Psoas muscle (tissue), 8 donors: ENCODE results near the gene SMARCC2. TPM values are rescaled to one million over a fixed set of nuclear protein-coding genes. Genes with fewer than 3 reads are reported as not detected.

Source experiments
- ATAC-seq, 4 donors: fragments of 200-7000 bp; cut with Tn5 transposase; one replicate each; pipeline ENCODE4 v1.9.1; 2020; ENCODE audit warnings: moderate library complexity in 3 of 4, mild to moderate bottlenecking in 2 of 4
- DNase-seq, 2 donors: peaks; one replicate each; pipeline ENCODE4 v3.0.0-alpha.2; 2020
- H3K27ac ChIP-seq: fragments of 200-600 bp; one replicate; pipeline ENCODE4 v1.8.0; 2022
- H3K27me3 ChIP-seq, 3 donors: fragments of 200-600 bp in 1 of 3; one replicate each; pipeline versions ENCODE4 v1.6.1 to v1.8.0; 2013 to 2022; ENCODE audit warnings: low read length in 2 of 3, mild to moderate bottlenecking in 2 of 3, moderate library complexity in 1 of 3; ENCODE audit not compliant: insufficient read depth in 3 of 3
- H3K36me3 ChIP-seq, 2 donors: fragments of 200-600 bp in 1 of 2; one replicate each; pipeline versions ENCODE4 v1.6.1 to v1.8.0; 2013 to 2022; ENCODE audit warnings: low read depth in 1 of 2, mild to moderate bottlenecking in 1 of 2, moderate library complexity in 1 of 2; ENCODE audit not compliant: insufficient read depth in 1 of 2
- H3K4me1 ChIP-seq: fragments of 200-600 bp; one replicate; pipeline ENCODE4 v1.8.0; 2022
- H3K4me3 ChIP-seq: fragments of 200-600 bp; one replicate; pipeline ENCODE4 v1.8.0; 2022; ENCODE audit warnings: mild to moderate bottlenecking
- H3K9me3 ChIP-seq: fragments of 200-600 bp; one replicate; pipeline ENCODE4 v1.8.0; 2022
- WGBS, 3 donors: extraction: QIAGEN DNeasy Blood & Tissue Kit; methylation state at CpG; one replicate each; pipeline versions ENCODE4 v1.1.6 to v1.1.7; 2013; 5-methylcytosine and 5-hydroxymethylcytosine counted together
- intact Hi-C, 2 donors: fragments of 100-400 bp; cut with DNase I; formaldehyde crosslinking; loops; one replicate each; pipeline versions ENCODE4 v1.11.0 to v1.14.2; 2022
- polyA plus RNA-seq, 3 donors: library from polyadenylated mRNA; stranded (reverse); fragments of 200-250 nt; gene quantifications; one replicate each; pipeline ENCODE4 v1.2.3, GENCODE V29; 2013
- total RNA-seq, 4 donors: library from RNA; stranded (reverse); fragmentation: NEBNext Ultra II Directional in 2 of 4; extraction: Animal tissue kit (Norgen Biotek cat#: 25700) in 2 of 4; gene quantifications; one replicate each; pipeline versions ENCODE4 v1.2.1 to v1.2.4, GENCODE V29; 2021 to 2023
- TF ChIP-seq, protein P1 (sequence below): fragments of 200-600 bp; IDR thresholded peaks from one replicate; pipeline ENCODE4 v1.8.0; 2022; ENCODE audit warnings: antibody characterized with exemption
- donor health status: healthy with polysubstance abuse.
- donor health status: DM: no; HTN: no; CAD: no; lungs with moderate emphysema.
- donor health status: Bipolar disorder and iron deficiency.
- donor health status: healthy.
- donor health status: DM: yes; HTN: yes; CAD: no.
- donor health status: DM: no; HTN: no; CAD: no.
- donor health status: DM: no; HTN: no; CAD: no.
- donor health status: DM: yes; HTN: yes; CAD: no.

Gene SMARCC2
- total and polyA plus RNA-seq, 7 donors, result 16.5 to 78.7 (median 49.8) TPM

DNA sequence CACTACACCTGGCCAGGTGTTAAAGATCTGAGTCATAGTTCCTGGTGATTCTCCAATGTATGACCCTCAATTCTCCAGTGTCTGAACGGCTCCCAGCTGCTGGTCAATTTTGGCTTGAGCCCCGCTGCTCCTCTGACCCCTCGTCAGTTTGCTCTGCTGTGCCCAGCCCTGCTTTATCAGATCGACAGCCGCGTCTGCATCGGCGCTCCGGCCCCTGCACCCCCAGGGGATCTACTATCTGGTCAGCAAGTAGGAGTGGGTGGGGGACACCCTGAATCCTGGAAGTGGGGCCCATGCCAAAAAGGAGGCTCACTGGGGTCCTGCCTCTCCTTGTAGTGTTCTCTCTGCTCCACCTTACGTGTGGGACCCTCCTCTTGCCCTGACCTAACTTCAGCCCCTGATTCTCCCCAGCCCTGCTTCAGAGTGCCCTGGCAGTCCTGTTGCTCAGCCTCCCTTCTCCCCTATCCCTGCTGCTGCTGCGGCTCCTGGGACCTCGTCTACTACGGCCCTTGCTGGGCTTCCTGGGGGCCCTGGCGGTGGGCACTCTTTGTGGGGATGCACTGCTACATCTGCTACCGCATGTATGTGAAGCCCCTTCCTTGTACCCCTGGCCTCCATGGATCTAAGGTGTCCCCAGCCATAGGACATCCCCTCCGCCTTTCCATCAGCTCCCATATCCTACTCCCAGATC is 45.6 kb upstream of the SMARCC2 start:
- intact Hi-C loops, result no loop called here
- no peaks in the 10 kb centered on the region for H3K27me3 ChIP-seq
- peaks cover 0 to 13% of the 10 kb centered on the region in 2 donors for H3K36me3 ChIP-seq
- DNase-seq, result no peak
- no peaks in the 10 kb centered on the region for H3K4me1 ChIP-seq
- WGBS, 3 donors, result 73 to 79% (median 74%) methylated on average over 16 of the region's 16 CpGs
- peak in 1 of 4 donors; percentile 16 for ATAC-seq
- no peak overlapping the region for H3K27ac ChIP-seq
- TF ChIP-seq, protein P1, sequence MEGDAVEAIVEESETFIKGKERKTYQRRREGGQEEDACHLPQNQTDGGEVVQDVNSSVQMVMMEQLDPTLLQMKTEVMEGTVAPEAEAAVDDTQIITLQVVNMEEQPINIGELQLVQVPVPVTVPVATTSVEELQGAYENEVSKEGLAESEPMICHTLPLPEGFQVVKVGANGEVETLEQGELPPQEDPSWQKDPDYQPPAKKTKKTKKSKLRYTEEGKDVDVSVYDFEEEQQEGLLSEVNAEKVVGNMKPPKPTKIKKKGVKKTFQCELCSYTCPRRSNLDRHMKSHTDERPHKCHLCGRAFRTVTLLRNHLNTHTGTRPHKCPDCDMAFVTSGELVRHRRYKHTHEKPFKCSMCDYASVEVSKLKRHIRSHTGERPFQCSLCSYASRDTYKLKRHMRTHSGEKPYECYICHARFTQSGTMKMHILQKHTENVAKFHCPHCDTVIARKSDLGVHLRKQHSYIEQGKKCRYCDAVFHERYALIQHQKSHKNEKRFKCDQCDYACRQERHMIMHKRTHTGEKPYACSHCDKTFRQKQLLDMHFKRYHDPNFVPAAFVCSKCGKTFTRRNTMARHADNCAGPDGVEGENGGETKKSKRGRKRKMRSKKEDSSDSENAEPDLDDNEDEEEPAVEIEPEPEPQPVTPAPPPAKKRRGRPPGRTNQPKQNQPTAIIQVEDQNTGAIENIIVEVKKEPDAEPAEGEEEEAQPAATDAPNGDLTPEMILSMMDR, result no peak
- H3K9me3 ChIP-seq, result no peaks in the 10 kb centered on the region
- H3K4me3 ChIP-seq, result no peak overlapping the region

DNA sequence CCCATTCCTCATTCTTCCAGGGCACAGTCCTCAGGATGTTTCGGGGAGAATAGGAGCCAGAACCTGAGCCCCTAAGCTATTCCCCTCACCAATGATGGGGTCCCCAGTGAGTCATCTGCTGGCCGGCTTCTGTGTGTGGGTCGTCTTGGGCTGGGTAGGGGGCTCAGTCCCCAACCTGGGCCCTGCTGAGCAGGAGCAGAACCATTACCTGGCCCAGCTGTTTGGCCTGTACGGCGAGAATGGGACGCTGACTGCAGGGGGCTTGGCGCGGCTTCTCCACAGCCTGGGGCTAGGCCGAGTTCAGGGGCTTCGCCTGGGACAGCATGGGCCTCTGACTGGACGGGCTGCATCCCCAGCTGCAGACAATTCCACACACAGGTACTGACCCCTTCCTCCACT is 41.9 kb upstream of the SMARCC2 start:
- no peak overlapping the region for H3K27ac ChIP-seq
- H3K4me1 ChIP-seq, result no peaks in the 10 kb centered on the region
- ATAC-seq (peak in 1 of 4 donors; percentile 21), DNase-seq (no peak)
- no peaks in the 10 kb centered on the region for H3K9me3 ChIP-seq
- H3K36me3 ChIP-seq, result peaks cover 0 to 23% of the 10 kb centered on the region in 2 donors
- 82 to 94% (median 88%) methylated on average over 11 of the region's 11 CpGs for WGBS, 3 donors
- no peaks in the 10 kb centered on the region for H3K27me3 ChIP-seq
- H3K4me3 ChIP-seq, result no peak overlapping the region
- TF ChIP-seq, protein P1, result no peak
- intact Hi-C loops, result no loop called here

DNA sequence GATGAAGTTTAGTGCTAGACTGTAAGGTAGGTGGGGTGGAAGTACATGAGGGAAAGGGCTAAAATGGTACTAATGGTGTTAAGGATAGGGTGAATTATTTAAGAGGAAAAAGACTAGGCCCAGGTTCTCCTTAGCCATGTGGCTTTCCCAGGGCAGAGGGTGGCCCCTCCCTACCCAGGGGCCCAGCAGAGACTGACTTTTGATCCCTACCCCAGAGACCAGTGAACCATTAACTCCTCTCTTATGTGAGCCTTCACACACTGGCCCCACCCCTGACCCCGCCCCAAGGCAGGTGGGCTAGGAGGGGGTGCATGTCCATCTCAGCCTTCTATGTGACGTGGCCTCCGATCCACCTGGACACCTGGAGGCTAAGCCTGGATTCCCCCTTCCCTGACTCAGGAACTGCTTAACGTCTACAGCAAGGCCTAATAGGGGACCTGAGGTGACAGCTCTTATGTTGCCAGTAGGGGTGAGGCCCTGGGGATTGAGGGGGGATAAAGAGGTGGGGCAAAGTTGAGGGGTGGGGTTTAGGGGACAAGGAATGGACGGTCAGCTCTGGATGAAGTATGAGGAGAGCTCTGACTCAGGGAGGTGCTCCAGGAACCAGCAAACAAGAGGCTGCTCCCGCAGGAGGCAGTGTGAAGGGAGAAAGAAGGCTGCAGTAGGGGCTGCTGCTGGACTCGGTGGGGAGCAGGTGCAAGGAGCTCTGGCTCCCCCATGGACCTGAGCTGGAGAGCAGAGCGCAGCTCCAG is 41.3 kb upstream of the SMARCC2 start:
- H3K4me1 ChIP-seq, result no peaks in the 10 kb centered on the region
- H3K27ac ChIP-seq, result no peak overlapping the region
- WGBS, 3 donors, result 74 to 76% (median 75%) methylated on average over 8 of the region's 8 CpGs
- H3K4me3 ChIP-seq, result no peak overlapping the region
- no peaks in the 10 kb centered on the region for H3K27me3 ChIP-seq
- H3K9me3 ChIP-seq, result no peaks in the 10 kb centered on the region
- ATAC-seq, result no peak
- H3K36me3 ChIP-seq, result peaks cover 0 to 29% of the 10 kb centered on the region in 2 donors
- TF ChIP-seq, protein P1, result no peak
- intact Hi-C loops, result no loop called here
- DNase-seq, result no peak

DNA sequence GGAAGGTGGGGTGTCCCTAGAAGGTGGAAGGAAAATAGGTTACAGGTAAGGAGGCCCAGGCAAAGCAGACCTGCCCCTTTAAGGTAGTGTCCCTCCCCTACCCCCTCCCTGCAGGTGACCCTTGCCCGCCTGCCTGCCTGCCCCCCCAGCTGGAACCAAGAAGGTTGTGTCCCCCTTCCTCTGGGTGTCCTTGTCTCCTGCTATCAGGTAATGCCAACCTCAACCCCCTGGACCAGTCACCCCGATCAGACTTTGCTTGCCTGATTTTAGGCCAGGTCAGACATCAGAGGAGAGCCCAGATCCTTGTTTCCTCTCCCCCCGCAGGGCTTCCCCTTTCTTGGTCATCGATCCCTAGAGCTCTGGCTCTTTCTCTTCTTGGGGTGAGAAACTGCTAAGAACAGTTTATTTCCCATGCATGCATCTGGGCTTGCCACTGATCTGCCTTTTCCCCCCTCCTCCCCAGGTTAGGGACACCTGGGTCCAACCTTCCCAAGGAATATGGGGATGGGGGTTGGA is 40.7 kb upstream of the SMARCC2 start, which contains the start of gene SLC39A5:
Gene SLC39A5, plus strand, starts transcription at position 136 of the 516 bp plus-strand sequence. CDS start 1,224 bp downstream, outside the sequence.
- no peak for DNase-seq
- Histone ChIP-seq H3K27ac (no peak within 1 kb of the TSS), H3K4me1 (peaks cover under 1% of the 10 kb centered on the region), H3K27me3 (no peaks in the 10 kb centered on the region), H3K36me3 (peaks cover 0 to 29% of the 10 kb centered on the region in 2 donors), H3K9me3 (no peaks in the 10 kb centered on the region), H3K4me3 (no peak within 1 kb of the TSS)
- ATAC-seq, result no peak
- TF ChIP-seq, protein P1, result no peak
- intact Hi-C loops, result no loop called here
- 74 to 79% (median 77%) methylated on average over 4 of the region's 4 CpGs for WGBS, 3 donors
